ENCODE results near the gene ADORA1.

ADORA1 gene

GRCh38 chr1:203088441-203088840 lies 39.1 kb upstream of the ADORA1 start:
- H3K4me3 ChIP-seq (replicated peaks in 1 of 2; ENCODE audit: low read depth in 2 of 2, low read length in 2 of 2) = no peak overlapping the region
- no peak for DNase-seq (ENCODE audit: low read depth in 2 of 2)
- no peak for TF ChIP-seq CTCF (IDR thresholded peaks at IDR 0.05; ENCODE audit: low read depth, low read length)

- no peak for TF ChIP-seq CTCF (IDR thresholded peaks at IDR 0.05; ENCODE audit: low read depth, low read length)
- H3K4me3 ChIP-seq (replicated peaks in 1 of 2; ENCODE audit: low read depth in 2 of 2, low read length in 2 of 2) = no peak overlapping the region
- DNase-seq (ENCODE audit: low read depth in 2 of 2) = no peak
These were observed 38.4 kb upstream of the ADORA1 start for GRCh38 chr1:203089001-203089650.

GRCh38 chr1:203089651-203090045 lies 37.9 kb upstream of the ADORA1 start:
- H3K4me3 ChIP-seq (replicated peaks in 1 of 2; ENCODE audit: low read depth in 2 of 2, low read length in 2 of 2) = no peak overlapping the region
- no peak for TF ChIP-seq CTCF (IDR thresholded peaks at IDR 0.05; ENCODE audit: low read depth, low read length)
- DNase-seq (ENCODE audit: low read depth in 2 of 2) = no peak

GRCh38 chr1:203090421-203091198 lies 36.9 kb upstream of the ADORA1 start:
- no peak for DNase-seq (ENCODE audit: low read depth in 2 of 2)
- H3K4me3 ChIP-seq (replicated peaks in 1 of 2; ENCODE audit: low read depth in 2 of 2, low read length in 2 of 2) = no peak overlapping the region

GRCh38 chr1:203091199-203091477 lies 36.4 kb upstream of the ADORA1 start:
- DNase-seq (ENCODE audit: low read depth in 2 of 2) = no peak
- TF ChIP-seq CTCF (IDR thresholded peaks at IDR 0.05; ENCODE audit: low read depth, low read length) = no peak
- no peak overlapping the region for H3K4me3 ChIP-seq (replicated peaks in 1 of 2; ENCODE audit: low read depth in 2 of 2, low read length in 2 of 2)

More at GRCh38 chr1:203090421-203091198, 36.9 kb upstream of the ADORA1 start:
- no peak for TF ChIP-seq CTCF (IDR thresholded peaks at IDR 0.05; ENCODE audit: low read depth, low read length)

- no peak for DNase-seq (ENCODE audit: low read depth in 2 of 2)
- H3K4me3 ChIP-seq (replicated peaks in 1 of 2; ENCODE audit: low read depth in 2 of 2, low read length in 2 of 2) = no peak overlapping the region
- no peak for TF ChIP-seq CTCF (IDR thresholded peaks at IDR 0.05; ENCODE audit: low read depth, low read length)
These were observed 35.7 kb upstream of the ADORA1 start for GRCh38 chr1:203091761-203092330.

Data from cardiac fibroblast (primary cell).